SK-N-SH (cell line): ENCODE data around the gene SON. TPM values are rescaled to one million over a fixed set of nuclear protein-coding genes. Genes with fewer than 3 reads are reported as not detected.
"Not testable (repeated sequence)": the region's sequence is repeated elsewhere in the genome, so short reads cannot be mapped to it uniquely, and the experiment has no call there.

ENCODE experiments used
- CTCF ChIA-PET: fragments of 300-600, 350-600 bp; formaldehyde crosslinking; extraction: SDS; loops from one replicate; lab custom pipeline; 2021; lab: Yijun Ruan, JAX
- POLR2A ChIA-PET: fragments of 350-600 bp; sonication (Branson Sonifier 250); formaldehyde crosslinking; extraction: SDS; loops from one replicate; lab custom pipeline; 2020; ENCODE audit warnings: antibody characterized with exemption, inconsistent platforms; lab: Yijun Ruan, JAX
- DNase-seq: peaks from one replicate; pipeline ENCODE4 v3.0.0; 2012
- H2AFZ ChIP-seq: fragments of 200-600 bp; sonication (generic); 2 replicates; pipeline ENCODE4 v1.8.1; 2016; ENCODE audit warnings: antibody characterized with exemption, mild to moderate bottlenecking, low read depth
- H3F3A ChIP-seq: fragments of 200-600 bp; sonication (generic); replicated peaks from 2 replicates; pipeline ENCODE3; 2016; ENCODE audit warnings: antibody characterized with exemption, mild to moderate bottlenecking; ENCODE audit not compliant: insufficient read depth
- H3K27ac ChIP-seq, 2 experiments: fragments of 200-500 bp in 1 of 2; fragments of 200-600 bp in 1 of 2; sonication (Bioruptor generic) in 1 of 2; sonication (generic), shearing (Covaris generic) in 1 of 2; 2 replicates each; pipeline versions ENCODE4 v1.5.1 to v1.6.1; 2014 to 2016; ENCODE audit warnings: low read depth in 2 of 2, inconsistent platforms in 1 of 2, low read length in 1 of 2, mild to moderate bottlenecking in 1 of 2, mixed read lengths in 1 of 2
- H3K27me3 ChIP-seq: fragments of 200-600 bp; sonication (generic), shearing (Covaris generic); 2 replicates; pipeline ENCODE4 v1.6.1; 2016; ENCODE audit warnings: mixed run types; ENCODE audit not compliant: insufficient read depth
- H3K36me3 ChIP-seq, 2 experiments: fragments of 200-500 bp in 1 of 2; fragments of 200-600 bp in 1 of 2; sonication (Bioruptor generic) in 1 of 2; sonication (generic) in 1 of 2; replicated peaks in 1 of 2; 2 replicates each; pipeline versions ENCODE3 to v1.5.1; 2014 to 2016; ENCODE audit warnings: low read length in 1 of 2, mild to moderate bottlenecking in 1 of 2; ENCODE audit not compliant: insufficient read depth in 2 of 2, control insufficient read depth in 1 of 2
- H3K4me1 ChIP-seq, 2 experiments: fragments of 200-500 bp in 1 of 2; fragments of 200-600 bp in 1 of 2; sonication (Bioruptor generic) in 1 of 2; sonication (generic), shearing (Covaris generic) in 1 of 2; 2 replicates each; pipeline versions ENCODE4 v1.5.1 to v1.6.1; 2014 to 2016; ENCODE audit warnings: low read depth in 1 of 2, low read length in 1 of 2, mixed run types in 1 of 2; ENCODE audit not compliant: insufficient read depth in 2 of 2, control insufficient read depth in 1 of 2
- H3K4me2 ChIP-seq: fragments of 200-600 bp; sonication (generic), shearing (Covaris generic); 2 replicates; pipeline ENCODE4 v1.6.1; 2017; ENCODE audit warnings: mixed run types
- H3K4me3 ChIP-seq, 2 experiments: fragments of 200-500 bp in 1 of 2; fragments of 200-600 bp in 1 of 2; sonication (Bioruptor generic) in 1 of 2; sonication (generic), shearing (Covaris generic) in 1 of 2; 2 replicates each; pipeline versions ENCODE4 v1.5.1 to v1.8.1; 2014 to 2016; ENCODE audit warnings: low read depth in 2 of 2, inconsistent platforms in 1 of 2, low read length in 1 of 2, mild to moderate bottlenecking in 1 of 2, mixed read lengths in 1 of 2, moderate library complexity in 1 of 2
- H3K79me2 ChIP-seq: fragments of 200-600 bp; sonication (generic); 2 replicates; pipeline ENCODE4 v1.8.1; 2017; ENCODE audit warnings: mild to moderate bottlenecking; ENCODE audit not compliant: insufficient read depth
- H3K9ac ChIP-seq: fragments of 200-600 bp; sonication (generic); 2 replicates; pipeline ENCODE4 v1.6.1; 2017; ENCODE audit warnings: mixed run types
- H3K9me2 ChIP-seq: fragments of 200-600 bp; sonication (generic); 2 replicates; pipeline ENCODE4 v1.6.1; 2017; ENCODE audit warnings: mixed run types
- H3K9me3 ChIP-seq: fragments of 200-600 bp; sonication (generic); 2 replicates; pipeline ENCODE4 v1.6.1; 2017; ENCODE audit warnings: mixed run types, mild to moderate bottlenecking, moderate library complexity
- H4K20me1 ChIP-seq: fragments of 200-600 bp; sonication (generic); 2 replicates; pipeline ENCODE4 v1.6.1; 2017; ENCODE audit warnings: mild to moderate bottlenecking, mixed run types; ENCODE audit not compliant: insufficient read depth
- ELF1 ChIP-seq: IDR thresholded peaks from 2 replicates; pipeline ENCODE4 v1.4.0; 2012
- EP300 ChIP-seq, 2 experiments: IDR thresholded peaks; 2 replicates each; pipeline versions ENCODE4 v1.4.0 to v1.6.1; 2012; ENCODE audit warnings: borderline replicate concordance in 1 of 2, low read depth in 1 of 2, low read length in 1 of 2
- EZH2phosphoT487 ChIP-seq: fragments of 200-600 bp; sonication (generic); IDR thresholded peaks from 2 replicates; pipeline ENCODE4 v1.6.1; 2017; ENCODE audit warnings: low read depth, mixed run types, mild to moderate bottlenecking, antibody characterized with exemption, moderate library complexity, borderline replicate concordance
- FOSL2 ChIP-seq: IDR thresholded peaks from 2 replicates; pipeline ENCODE4 v1.4.0; 2012; ENCODE audit warnings: low read depth, mild to moderate bottlenecking, moderate library complexity, borderline replicate concordance
- FOXJ3 ChIP-seq: sonication (generic); formaldehyde crosslinking; IDR thresholded peaks from 2 replicates; pipeline ENCODE4 v1.5.1; 2020; ENCODE audit warnings: mild to moderate bottlenecking, missing genetic modification reagents
- FOXM1 ChIP-seq: IDR thresholded peaks from 2 replicates; pipeline ENCODE4 v1.4.0; 2012; ENCODE audit warnings: low read depth, mild to moderate bottlenecking
- GABPA ChIP-seq: IDR thresholded peaks from 2 replicates; pipeline ENCODE4 v1.4.0; 2012; ENCODE audit warnings: low read depth, mild to moderate bottlenecking
- MXI1 ChIP-seq: IDR thresholded peaks from 2 replicates; pipeline ENCODE4 v1.6.1; 2012; ENCODE audit warnings: mild to moderate bottlenecking, low read depth, low read length, improper control_type of control experiment
- NFIC ChIP-seq: IDR thresholded peaks from 2 replicates; pipeline ENCODE4 v1.4.0; 2012; ENCODE audit warnings: borderline replicate concordance
- POLR2AphosphoS5 ChIP-seq: IDR thresholded peaks from 2 replicates; pipeline ENCODE4 v1.6.1; 2012; ENCODE audit warnings: low read depth, low read length
- SIN3A ChIP-seq: IDR thresholded peaks from 2 replicates; pipeline ENCODE4 v1.6.1; 2012; ENCODE audit warnings: low read depth, mild to moderate bottlenecking, low read length, moderate library complexity, borderline replicate concordance
- SMC3 ChIP-seq: IDR thresholded peaks from 2 replicates; pipeline ENCODE4 v1.6.1; 2012; ENCODE audit warnings: low read depth, low read length, improper control_type of control experiment
- TAF1 ChIP-seq: IDR thresholded peaks from 2 replicates; pipeline ENCODE4 v1.6.1; 2012; ENCODE audit warnings: low read depth, mild to moderate bottlenecking, low read length, moderate library complexity, borderline replicate concordance
- TEAD4 ChIP-seq: IDR thresholded peaks from 2 replicates; pipeline ENCODE4 v1.4.0; 2012; ENCODE audit warnings: mild to moderate bottlenecking, borderline replicate concordance; ENCODE audit not compliant: insufficient read depth
- YY1 ChIP-seq: IDR thresholded peaks from 2 replicates; pipeline ENCODE4 v1.4.0; 2012; ENCODE audit warnings: low read depth, mild to moderate bottlenecking
- WGBS: methylation state at CpG from one replicate; pipeline ENCODE4 v1.1.6; 2017; ENCODE audit warnings: low lambda C conversion rate; 5-methylcytosine and 5-hydroxymethylcytosine counted together
- polyA plus RNA-seq, 3 experiments: library from polyadenylated mRNA; depleted of rRNA; stranded (reverse); fragments of >200 nt; gene quantifications; 2 replicates each; pipeline ENCODE4 v1.2.3, GENCODE V29; 2012
- TF ChIP-seq, protein P1 (sequence below): IDR thresholded peaks from 2 replicates; pipeline ENCODE4 v1.4.0; 2012; ENCODE audit warnings: low read depth
- TF ChIP-seq, protein P2 (sequence below): fragments of 150-350 bp; IDR thresholded peaks from 2 replicates; pipeline ENCODE4 v1.6.1; 2016; ENCODE audit warnings: mild to moderate bottlenecking, low read depth, low read length
- TF ChIP-seq, protein P3 (sequence below): IDR thresholded peaks from 2 replicates; pipeline ENCODE4 v1.4.0; 2012; ENCODE audit warnings: low read depth, borderline replicate concordance
- TF ChIP-seq, protein P4 (sequence below): fragments of 150-350 bp; IDR thresholded peaks from 2 replicates; pipeline ENCODE4 v1.6.1; 2017; ENCODE audit warnings: antibody characterized with exemption, low read length, low read depth, borderline replicate concordance

The SON gene
- polyA plus RNA-seq, 1 of the 3 experiments (the other 2 are of a cell fraction): 45.9 TPM

DNA sequence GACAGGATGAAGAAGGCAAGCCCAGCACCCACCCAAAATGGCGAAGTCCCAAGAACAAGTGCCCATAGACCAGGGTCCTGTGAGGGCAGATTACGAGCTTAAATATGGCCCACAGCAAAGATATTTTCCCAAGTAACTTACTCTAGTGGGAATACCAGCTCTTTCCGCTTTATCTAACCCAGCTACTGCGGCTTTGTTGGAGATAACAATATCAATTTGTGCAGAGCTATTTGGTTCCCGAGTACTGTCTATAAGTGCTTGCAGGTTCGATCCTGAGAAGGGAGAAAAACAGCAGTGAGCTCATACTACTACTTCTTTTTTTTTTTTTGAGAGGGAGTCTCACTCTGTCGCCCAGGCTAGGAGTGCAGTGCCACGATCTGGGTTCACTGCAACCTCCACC is 37.0 kb upstream of the SON start (continued):
- TF ChIP-seq YY1: no peak
- TF ChIP-seq FOXJ3: no peak
- TF ChIP-seq SMC3: no peak
- no peak for TF ChIP-seq TEAD4
- no peak for TF ChIP-seq GABPA
- TF ChIP-seq POLR2AphosphoS5: no peak
- no peak for TF ChIP-seq NFIC
- TF ChIP-seq, protein P1, sequence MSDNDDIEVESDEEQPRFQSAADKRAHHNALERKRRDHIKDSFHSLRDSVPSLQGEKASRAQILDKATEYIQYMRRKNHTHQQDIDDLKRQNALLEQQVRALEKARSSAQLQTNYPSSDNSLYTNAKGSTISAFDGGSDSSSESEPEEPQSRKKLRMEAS: no peak
- TF ChIP-seq TAF1: no peak
- TF ChIP-seq, protein P2, sequence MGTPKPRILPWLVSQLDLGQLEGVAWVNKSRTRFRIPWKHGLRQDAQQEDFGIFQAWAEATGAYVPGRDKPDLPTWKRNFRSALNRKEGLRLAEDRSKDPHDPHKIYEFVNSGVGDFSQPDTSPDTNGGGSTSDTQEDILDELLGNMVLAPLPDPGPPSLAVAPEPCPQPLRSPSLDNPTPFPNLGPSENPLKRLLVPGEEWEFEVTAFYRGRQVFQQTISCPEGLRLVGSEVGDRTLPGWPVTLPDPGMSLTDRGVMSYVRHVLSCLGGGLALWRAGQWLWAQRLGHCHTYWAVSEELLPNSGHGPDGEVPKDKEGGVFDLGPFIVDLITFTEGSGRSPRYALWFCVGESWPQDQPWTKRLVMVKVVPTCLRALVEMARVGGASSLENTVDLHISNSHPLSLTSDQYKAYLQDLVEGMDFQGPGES: no peak

DNA sequence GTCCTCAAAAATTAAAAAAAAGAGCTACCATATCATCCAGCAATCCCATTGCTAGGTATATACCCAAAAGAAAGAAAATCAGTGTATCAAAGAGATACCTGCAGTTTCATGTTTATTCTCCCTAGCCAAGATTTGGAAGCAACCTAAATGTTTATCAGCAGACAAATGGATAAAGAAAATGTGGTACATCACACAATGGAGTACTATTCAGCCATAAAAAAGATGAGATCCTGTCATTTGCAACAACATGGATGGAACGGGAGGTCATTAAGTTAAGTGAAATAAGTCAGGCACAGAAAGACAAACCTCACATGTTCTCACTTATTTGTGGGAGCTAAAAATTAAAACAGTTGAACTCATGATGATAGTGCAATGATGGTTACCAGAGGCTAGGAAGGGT is 35.8 kb upstream of the SON start:
- H2AFZ ChIP-seq, H3K9ac ChIP-seq, H3K4me1 ChIP-seq, H3K4me3 ChIP-seq, H3K79me2 ChIP-seq, H3K27me3 ChIP-seq, H4K20me1 ChIP-seq, H3K4me2 ChIP-seq, POLR2A ChIA-PET, H3K9me2 ChIP-seq, H3K9me3 ChIP-seq, H3F3A ChIP-seq, H3K27ac ChIP-seq, DNase-seq: not testable (repeated sequence)
- 95% methylated on average over 1 of the region's 1 CpG for WGBS
- CTCF ChIA-PET: interaction anchor here (1.7 kb wide), 1 partner anchor 99 kb away, joined by 5 read pairs; no protein-coding TSS in a partner anchor
- peaks cover 55 to 62% of the 10 kb centered on the region in 2 experiments for H3K36me3 ChIP-seq

DNA sequence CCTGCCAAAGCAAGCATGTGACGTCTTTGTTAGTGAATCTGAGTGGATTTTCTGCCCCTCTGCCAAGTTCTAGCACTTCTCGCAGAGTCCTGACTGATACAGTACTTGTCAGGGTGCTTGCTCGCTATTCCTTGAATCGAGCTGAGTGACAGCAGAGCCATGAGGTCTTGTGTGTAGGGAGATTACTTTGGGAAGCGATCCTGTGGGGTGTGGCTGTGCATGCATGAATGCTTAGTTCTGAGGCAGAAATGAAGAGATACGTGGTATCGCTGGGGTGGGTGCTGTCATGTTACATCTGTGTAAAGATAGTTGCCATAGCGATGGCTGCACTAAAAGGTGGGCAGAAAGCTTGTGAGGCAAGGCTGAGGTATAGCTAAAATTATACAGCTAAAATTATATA is 32.0 kb upstream of the SON start:
- CTCF ChIA-PET: no interaction called here
- Histone ChIP-seq H3K9ac (no peak overlapping the region), H3K4me2 (no peak overlapping the region), H3K27me3 (no peaks in the 10 kb centered on the region), H3K4me3 (no peak overlapping the region), H3K79me2 (no peaks in the 10 kb centered on the region), H3K27ac (no peak overlapping the region), H2AFZ (no peak overlapping the region), H3K9me3 (no peaks in the 10 kb centered on the region), H3K4me1 (no peaks in the 10 kb centered on the region), H3K9me2 (no peaks in the 10 kb centered on the region), H3F3A (no peaks in the 10 kb centered on the region), H4K20me1 (no peaks in the 10 kb centered on the region), H3K36me3 (peaks cover 58 to 79% of the 10 kb centered on the region in 2 experiments)
- POLR2A ChIA-PET: no interaction called here
- no peak for DNase-seq
- 91% methylated on average over 8 of the region's 8 CpGs for WGBS
- no peak for TF ChIP-seq ELF1
- no peak for TF ChIP-seq EZH2phosphoT487
- TF ChIP-seq FOSL2: no peak
- no peak for TF ChIP-seq POLR2AphosphoS5
- TF ChIP-seq, protein P2: no peak
- TF ChIP-seq, protein P3, sequence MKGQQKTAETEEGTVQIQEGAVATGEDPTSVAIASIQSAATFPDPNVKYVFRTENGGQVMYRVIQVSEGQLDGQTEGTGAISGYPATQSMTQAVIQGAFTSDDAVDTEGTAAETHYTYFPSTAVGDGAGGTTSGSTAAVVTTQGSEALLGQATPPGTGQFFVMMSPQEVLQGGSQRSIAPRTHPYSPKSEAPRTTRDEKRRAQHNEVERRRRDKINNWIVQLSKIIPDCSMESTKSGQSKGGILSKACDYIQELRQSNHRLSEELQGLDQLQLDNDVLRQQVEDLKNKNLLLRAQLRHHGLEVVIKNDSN: no peak
- no peak for TF ChIP-seq NFIC
- TF ChIP-seq, protein P4, sequence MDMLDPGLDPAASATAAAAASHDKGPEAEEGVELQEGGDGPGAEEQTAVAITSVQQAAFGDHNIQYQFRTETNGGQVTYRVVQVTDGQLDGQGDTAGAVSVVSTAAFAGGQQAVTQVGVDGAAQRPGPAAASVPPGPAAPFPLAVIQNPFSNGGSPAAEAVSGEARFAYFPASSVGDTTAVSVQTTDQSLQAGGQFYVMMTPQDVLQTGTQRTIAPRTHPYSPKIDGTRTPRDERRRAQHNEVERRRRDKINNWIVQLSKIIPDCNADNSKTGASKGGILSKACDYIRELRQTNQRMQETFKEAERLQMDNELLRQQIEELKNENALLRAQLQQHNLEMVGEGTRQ: no peak
- TF ChIP-seq SIN3A: no peak
- TF ChIP-seq FOXJ3: no peak
- no peak for TF ChIP-seq MXI1
- no peak for TF ChIP-seq TEAD4
- TF ChIP-seq FOXM1: no peak
- TF ChIP-seq EP300 (IDR thresholded peaks at IDR 0.05; ENCODE audit: borderline replicate concordance in 1 of 2, low read depth in 1 of 2, low read length in 1 of 2): no peak
- TF ChIP-seq, protein P1: no peak
- TF ChIP-seq TAF1: no peak
